AG09309 (cell line): ENCODE measurements around the gene PSTK.

Experiments used
- DNase-seq: peaks from one replicate; pipeline ENCODE4 v3.0.0-alpha.2; 2010; ENCODE audit warnings: low read depth
- H3K4me3 ChIP-seq: 2 replicates; pipeline ENCODE4 v1.5.1; 2011; ENCODE audit warnings: mild to moderate bottlenecking, low read depth, low read length, moderate library complexity; ENCODE audit not compliant: control insufficient read depth
- CTCF ChIP-seq: IDR thresholded peaks from 2 replicates; pipeline ENCODE4 v1.5.1; 2011; ENCODE audit warnings: mild to moderate bottlenecking, low read depth, low read length, inconsistent platforms; ENCODE audit not compliant: insufficient read depth, control insufficient read depth; ENCODE audit errors: missing control alignments

Gene PSTK

GRCh38 chr10:122980209-122981065, at the start of gene PSTK:
PSTK (plus strand) TSS chr10:122980401; CDS start chr10:122980480, 79 bp downstream.
- TF ChIP-seq CTCF, result peak; percentile 94
- peak; percentile 61 for DNase-seq
- H3K4me3 ChIP-seq, result peak within 1 kb of the TSS; percentile 64

GRCh38 chr10:122931088-122931906, 48.9 kb upstream of the PSTK start:
- no peak for TF ChIP-seq CTCF
- DNase-seq, result no peak

GRCh38 chr10:122939133-122939855, 40.9 kb upstream of the PSTK start:
- no peak for TF ChIP-seq CTCF
- no peak for DNase-seq
- H3K4me3 ChIP-seq, result no peak overlapping the region

More at GRCh38 chr10:122931088-122931906, 48.9 kb upstream of the PSTK start:
- no peak overlapping the region for H3K4me3 ChIP-seq

GRCh38 chr10:122939856-122940543, 40.2 kb upstream of the PSTK start:
- H3K4me3 ChIP-seq, result no peak overlapping the region
- TF ChIP-seq CTCF, result no peak
- DNase-seq, result no peak

- no peak overlapping the region for H3K4me3 ChIP-seq
- DNase-seq, result no peak
- TF ChIP-seq CTCF, result no peak
Measured at GRCh38 chr10:122949296-122949695, 30.9 kb upstream of the PSTK start.
